Hematopoietic multipotent progenitor cell (in vitro differentiated cells): ENCODE results near the gene RCOR3. TPM values are rescaled to one million over a fixed set of nuclear protein-coding genes. Genes with fewer than 3 reads are reported as not detected.
A peak's percentile ranks its signal among the peaks of the same experiment; 100 is the strongest.
"Not testable (repeated sequence)": the region's sequence is repeated elsewhere in the genome, so short reads cannot be mapped to it uniquely, and the experiment has no call there.

Experiments used
- DNase-seq, 3 donors: peaks; one replicate each; pipeline ENCODE4 v3.0.0-alpha.2; 2011 to 2015; ENCODE audit warnings: low read depth in 2 of 3, low spot score in 2 of 3
- total RNA-seq: library from RNA; depleted of rRNA; stranded (reverse); fragments of >200 nt; gene quantifications from one replicate; pipeline ENCODE4 v1.2.3, GENCODE V29; 2012

The RCOR3 gene
- 25.3 TPM for total RNA-seq

DNA sequence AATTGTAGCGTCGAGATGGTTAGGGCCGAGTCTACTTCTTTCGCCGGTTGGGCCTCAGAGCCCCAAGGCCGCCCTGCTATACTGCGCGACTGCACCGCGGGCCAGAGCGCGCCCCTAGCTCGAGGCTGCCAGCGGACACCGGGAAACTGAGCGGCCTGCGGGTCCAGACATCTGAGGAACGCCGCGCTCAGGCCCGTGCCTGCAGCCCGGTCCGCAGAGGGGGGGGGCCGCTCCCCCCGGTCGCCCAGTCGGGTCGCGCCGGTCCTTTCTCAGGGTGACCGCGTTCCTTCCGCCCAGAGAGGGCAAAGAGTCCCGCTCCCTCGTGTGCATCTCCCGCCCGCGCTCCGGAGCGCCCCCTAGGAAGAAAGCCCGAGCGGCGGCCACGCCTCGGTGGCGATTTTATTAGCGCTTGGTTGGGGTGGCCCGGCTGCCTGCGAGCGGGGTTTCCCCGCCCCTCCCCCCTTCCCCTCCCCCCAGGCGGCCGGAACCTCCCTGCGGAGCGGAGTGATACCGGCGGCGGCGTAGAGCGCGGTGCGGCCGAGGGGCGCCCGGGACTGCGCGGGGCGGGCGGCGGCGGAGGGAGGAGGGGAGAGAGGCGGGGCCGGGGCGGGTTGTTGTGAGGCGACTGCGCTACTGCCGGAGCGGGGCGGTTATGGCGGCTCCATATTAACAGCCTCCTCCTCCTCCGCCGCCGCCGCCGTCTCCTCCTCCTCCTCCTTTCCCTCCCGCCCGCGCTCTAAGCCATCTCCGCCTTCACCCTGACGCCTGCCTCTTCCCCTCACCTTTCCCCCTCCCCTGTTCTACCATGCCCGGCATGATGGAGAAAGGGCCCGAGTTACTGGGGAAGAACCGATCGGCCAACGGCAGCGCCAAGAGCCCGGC, at the start of gene RCOR3:
Gene RCOR3 (plus strand): TSS at position 611 of the 882 bp plus-strand sequence. CDS start 195 bp downstream, at position 806.
- DNase-seq: peak; percentile 76 to 91 (median 90)

DNA sequence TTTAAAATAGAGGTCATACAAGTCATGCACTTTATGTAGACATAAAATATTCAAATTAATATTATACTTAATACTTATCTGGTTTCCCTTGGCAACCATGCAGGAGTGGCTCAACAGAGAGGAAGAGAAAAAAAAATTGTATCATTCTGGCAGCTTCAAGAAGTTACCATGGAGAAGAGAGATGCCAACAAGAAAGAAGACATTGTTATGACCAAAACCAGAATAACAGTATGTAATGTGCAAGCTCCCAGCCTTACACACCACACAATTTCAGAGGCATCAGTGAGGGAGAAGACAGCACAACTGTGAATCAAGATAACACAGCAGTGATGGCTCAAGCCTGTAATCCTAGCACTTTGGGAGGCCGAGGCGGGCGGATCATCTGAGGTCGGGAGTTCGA, 49.1 kb upstream of the RCOR3 start:
- no peak for DNase-seq

DNA sequence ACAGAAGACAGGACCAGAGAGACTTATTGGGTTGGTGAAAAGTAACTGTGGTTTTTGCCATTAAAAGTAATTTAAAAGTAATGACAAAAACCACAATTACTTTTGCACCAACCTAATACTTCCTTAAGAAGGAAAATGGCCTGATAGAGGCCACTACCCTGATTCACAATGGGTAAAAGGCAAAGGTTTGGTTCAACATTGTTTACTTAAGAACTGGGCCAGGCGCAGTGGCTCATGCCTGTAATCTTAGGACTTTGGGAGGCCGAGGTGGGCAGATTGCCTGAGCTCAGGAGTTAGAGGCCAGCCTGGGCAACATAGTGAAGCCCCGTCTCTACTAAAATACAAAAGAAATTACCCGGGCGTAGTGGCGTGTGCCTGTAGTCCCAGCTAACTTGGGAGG, 48.2 kb upstream of the RCOR3 start:
- no peak for DNase-seq

DNA sequence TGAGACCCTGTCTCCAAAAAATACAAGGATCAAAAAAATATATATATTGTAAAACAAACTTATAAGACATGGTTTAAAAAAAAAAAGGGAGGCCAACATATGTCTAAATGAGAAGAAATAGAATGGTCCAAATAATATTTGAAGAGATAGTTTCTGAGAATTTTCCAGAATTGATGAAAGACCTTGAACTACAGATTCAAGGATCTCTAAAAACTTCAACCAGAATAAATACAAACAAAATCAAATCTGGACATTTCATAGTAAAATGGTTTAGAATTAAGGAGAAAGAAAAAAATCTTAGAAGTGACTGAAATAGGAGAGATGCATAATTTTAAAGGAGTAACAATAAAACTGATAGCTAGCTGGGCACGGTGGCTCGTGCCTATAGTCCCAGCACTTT, 45.5 kb upstream of the RCOR3 start:
- DNase-seq: no peak

DNA sequence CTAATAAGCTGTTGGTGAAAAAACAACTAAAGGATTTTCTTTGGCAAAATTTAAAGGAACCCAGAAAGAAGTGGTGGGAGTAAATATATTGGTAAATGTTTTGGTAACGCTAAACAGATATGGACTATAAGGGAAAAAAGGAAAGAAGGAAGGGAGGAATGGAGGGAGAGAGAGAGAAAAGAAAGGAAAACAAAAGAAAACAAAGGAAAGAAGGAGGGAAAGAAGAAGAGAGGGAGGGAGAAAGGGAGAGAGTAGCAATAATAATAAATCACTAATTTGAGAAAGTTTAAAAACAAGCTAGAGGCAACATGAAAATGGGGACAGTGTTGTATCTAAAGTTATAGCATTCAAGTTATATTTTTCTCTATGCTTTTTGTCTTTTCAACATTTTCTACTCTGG, 43.6 kb upstream of the RCOR3 start:
- DNase-seq: no peak

DNA sequence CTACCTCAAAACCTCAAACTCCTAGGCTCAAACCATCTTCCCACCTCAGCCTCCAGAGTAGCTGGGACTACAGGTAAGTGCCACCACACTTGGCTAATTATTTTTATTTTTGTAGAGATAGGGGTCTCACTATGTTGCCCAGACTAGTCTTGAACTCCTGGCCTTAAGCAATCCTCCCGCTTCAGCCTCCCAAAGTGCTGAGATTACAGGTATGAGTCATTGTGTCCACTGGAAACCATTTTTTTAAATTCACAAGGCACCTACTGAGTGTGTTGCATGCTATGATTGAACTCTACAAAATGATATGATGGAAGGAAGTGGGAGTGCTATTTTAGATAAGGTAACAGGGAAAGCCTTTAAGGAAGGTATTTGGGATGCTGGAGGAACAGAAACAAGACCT, 41.8 kb upstream of the RCOR3 start:
- no peak for DNase-seq

DNA sequence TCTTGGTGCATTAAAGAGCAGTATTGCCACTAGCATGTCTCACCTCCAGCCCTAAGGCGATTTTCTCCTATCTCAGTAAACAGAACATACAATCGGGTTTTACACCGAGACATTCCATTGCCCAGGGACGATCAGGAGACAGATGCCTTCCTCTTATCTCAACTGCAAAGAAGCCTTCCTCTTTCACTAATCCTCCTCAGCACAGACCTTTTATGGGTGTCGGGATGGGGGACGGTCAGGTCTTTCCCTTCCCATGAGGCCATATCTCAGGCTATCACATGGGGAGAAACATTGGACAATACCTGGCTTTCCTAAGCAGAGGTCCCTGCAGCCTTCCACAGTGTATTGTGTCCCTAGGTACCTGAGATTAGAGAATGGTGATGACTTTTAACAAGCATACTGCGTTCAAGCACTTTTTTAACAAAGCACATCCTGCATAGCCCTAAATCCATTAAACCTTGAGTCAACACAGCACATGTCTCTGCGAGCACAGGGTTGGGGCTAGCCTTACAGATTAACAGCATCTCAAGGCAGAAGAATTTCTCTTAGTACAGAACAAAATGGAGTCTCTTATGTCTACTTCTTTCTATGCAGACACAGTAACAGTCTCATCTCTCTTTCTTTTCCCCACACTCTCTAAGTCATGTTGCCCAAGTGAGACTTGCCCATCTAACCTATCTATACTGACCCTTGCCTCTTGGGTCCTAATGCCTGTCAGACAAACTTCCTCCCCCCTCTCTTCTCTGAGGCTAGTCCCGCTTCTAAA, 36.5 kb upstream of the RCOR3 start:
- DNase-seq: not testable (repeated sequence)

DNA sequence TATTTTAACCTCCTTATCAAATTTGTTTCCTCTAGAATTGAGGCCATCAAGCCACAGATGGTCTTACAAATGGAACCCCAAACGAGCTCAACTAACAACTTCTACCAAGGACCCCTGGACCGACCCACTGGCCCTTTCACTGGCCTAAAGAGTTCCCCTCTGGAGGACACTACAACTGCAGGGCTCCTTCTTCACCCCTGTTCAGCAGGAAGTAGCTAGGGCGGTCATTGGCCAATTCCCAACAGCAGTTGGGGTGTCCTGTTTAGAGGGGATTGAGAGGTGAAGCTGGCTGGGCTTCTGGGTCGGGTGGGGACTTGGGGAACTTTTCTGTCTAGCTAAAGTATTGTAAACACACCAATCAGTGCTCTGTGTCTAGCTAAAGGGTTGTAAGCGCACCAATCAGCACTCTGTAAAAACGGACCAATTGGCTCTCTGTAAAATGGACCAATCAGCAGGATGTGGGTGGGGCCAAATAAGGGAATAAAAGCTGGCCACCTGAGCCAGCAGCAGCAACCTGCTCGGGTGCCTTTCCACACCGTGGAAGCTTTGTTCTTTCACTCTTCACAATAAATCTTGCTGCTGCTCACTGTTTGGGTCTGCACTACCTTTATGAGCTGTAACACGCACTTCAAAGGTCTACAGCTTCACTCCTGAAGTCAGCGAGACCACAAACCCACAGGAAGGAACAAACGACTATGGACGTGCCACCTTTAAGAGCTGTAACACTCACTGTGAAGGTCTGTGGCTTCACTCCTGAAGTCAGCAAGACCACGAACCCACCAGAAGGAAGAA, 30.4 kb upstream of the RCOR3 start:
- DNase-seq: peak; percentile 17 to 63 (median 17)

DNA sequence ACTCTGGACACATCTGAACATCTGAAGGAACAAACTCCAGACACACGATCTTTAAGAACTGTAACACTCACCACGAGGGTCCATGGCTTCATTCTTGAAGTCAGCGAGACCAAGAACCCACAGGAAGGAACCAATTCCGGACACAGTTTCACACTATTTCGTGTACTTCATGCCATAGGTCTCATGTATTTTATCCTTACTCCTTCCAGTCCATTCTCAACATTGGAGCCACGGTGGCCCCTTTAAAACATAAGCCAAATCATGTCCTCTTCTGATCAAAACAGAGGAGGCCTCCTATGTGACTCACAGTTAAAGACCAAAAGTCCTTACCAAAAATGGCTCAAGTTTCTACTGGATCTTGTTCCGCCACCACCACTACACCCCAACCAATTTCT, 29.8 kb upstream of the RCOR3 start:
- peak in 2 of 3 donors; percentile 9 to 16 for DNase-seq

DNA sequence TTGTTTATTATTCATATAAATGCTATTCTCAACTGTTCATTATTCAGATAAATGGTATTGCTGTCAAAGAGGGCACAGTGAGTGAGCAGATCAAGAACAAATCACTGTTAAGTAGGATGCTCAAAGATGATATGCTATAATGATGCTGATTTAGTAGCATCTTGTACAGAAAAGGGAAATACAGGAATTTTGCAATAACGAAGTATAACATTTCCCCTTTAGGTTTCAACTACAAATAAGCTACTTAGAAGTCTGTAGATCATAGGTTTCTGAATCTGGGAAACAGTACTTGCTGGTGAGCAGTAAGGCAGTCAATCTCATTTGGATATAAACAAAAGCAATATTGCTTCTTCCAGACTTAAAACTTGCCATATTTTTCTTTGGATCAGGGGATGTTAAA, 27.3 kb upstream of the RCOR3 start:
- no peak for DNase-seq

DNA sequence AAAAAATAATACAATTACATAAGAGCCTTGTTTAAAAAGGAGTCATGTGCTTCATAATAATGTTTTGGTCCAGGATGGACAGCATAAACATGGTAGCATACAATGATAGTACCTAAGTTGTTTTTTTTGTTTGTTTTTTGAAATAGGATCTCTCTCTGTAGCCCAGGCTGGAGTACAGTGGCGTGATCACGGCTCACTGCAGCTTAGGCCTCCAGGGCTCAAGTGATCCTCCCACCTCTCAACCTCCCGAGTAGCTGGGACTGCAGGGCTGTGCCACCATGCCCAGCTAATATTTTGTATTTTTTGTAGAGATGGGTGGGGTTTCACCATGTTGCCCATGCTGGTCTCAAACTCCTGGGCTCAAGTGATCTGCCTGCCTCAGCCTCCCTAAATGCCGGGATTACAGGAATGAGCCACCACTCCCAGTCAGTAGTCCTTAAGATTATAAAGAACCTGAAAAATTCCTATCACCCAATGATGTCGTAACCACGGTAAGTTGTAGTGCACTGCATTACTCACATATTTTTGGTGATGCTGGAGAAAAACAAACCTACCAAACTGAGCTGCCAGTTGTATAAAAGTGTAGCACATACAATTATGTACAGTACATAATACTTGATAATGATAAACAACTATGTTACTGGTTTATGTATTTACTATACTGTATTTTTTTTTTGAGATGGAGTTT, 22.4 kb upstream of the RCOR3 start:
- no peak for DNase-seq

DNA sequence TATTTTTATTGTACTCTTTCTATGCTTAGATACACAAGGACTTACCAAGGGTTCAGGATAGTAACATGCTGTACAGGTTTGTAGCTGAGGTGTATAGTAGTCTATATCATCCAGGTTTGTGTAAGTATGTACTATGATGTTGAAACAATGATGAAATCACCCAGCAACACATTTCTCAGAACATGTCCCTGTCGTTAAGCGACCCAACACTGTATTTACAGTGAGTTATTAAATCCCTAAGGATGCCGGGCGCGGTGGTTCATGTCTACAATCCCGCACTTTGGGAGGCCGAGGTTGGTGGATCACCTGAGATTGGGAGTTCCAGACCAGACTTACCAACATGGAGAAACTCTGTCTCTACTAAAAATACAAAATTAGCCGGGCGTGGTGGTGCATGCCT, 21.6 kb upstream of the RCOR3 start:
- no peak for DNase-seq

DNA sequence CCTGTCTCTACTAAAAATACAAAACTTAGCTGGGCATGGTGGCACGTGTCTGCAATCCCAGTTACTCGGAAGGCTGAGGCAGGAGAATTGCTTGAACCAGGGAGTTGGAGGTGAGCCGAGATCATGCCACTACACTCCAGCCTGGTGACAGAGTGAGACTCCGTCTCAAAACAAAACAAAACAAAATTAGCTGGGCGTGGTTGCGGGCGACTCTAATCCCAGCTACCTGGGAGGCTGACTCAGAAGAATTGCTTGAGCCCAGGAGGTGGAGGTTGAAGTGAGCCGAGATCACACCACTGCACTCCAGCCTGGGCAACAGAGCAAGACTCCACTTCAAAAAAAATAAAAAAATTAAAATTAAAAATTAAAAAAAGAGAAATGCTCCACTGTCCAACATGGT, 18.6 kb upstream of the RCOR3 start:
- DNase-seq: not testable (repeated sequence)

DNA sequence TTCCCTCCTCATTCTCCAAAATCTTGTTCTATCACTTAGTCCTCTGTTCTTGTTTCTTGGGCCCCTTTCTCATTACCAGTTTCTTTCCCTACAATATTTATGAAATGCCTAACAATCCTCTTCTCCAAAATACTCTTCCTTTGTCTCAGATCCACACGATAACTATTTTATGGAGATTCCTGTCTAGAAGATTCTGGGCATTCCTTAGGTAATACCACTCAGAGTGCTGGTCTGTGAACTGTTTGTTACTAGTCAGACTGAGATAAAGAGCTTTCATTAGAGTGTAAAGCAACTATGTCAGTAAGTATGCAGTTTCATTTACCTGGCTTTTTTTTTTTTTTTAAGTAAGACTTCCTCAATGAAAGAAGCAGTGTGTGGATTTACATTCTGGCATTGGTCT, 18.1 kb upstream of the RCOR3 start:
- no peak for DNase-seq

DNA sequence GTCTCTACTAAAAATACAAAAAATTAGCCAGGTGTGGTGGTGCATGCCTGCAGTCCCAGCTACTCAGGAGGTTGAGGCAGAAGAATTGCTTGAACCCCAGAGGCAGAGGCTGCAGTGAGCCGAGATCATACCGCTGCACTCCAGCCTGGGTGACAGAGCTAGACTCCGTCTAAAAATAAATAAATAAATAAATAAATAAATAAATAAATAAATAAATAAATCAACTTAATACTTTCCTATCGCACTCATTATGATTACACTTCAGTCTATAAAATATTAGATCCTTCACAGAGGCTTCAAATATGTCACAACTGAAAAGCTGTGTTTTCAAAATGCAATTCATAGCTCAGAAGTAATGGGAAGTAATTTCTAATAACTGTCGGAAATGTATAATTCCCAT, 15.5 kb upstream of the RCOR3 start:
- DNase-seq: not testable (repeated sequence)

DNA sequence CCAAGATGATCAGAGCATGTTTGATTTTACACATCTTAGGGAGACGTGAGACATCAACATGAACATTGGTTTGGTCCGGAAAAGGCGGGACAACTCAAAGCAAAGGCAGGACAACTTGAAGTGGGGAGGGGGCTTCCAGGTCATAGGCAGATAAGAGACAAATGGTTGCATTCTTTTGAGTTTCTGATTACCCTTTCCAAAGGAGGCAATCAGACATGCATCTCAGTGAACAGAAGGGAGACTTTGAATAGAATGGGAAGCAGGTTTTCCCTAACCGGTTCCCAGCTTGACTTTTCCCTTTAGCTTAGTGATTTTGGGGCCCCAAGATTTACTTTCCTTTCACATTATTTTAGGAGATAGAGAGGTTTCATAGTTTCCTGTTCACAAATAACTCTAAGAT, 12.6 kb upstream of the RCOR3 start:
- not testable (repeated sequence) for DNase-seq

DNA sequence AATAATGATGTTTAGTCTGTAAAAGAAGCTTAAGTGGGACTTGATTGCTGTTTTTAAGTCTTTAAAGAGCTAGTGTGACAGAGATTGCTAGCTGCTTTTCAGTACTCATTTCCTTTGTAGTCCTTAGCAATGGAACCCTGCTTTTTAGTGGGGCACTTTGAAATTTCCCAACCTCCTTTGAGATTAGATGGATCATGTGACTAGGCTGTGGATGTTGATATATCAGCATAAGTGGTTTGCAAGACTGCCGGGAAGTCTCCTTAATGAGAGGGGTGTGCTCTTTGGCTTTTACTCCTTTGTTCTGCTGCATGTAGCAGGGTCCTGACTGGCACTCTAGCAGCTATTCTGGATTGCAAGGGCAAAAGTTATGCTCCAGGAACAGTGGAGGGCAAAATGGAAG, 11.2 kb upstream of the RCOR3 start:
- no peak for DNase-seq

DNA sequence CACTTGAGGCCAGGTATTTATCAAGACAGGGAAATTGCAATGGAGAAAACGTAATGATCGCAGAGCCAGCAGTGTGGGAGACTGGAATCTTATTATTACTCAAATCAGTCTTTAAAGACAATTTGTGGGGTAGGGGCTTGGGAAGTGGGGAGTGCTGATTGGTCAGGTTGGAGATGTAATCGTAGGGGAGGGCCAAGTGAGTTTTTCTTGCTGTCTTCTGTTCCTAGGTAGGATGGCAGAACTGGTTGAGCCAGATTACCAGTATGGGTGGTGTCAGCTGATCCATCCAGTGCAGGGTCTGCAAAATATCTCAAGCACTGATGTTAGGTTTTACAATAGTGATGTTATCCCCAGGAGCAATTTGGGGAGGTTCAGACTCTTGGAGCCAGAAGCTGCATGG, 9.6 kb upstream of the RCOR3 start:
- not testable (repeated sequence) for DNase-seq

DNA sequence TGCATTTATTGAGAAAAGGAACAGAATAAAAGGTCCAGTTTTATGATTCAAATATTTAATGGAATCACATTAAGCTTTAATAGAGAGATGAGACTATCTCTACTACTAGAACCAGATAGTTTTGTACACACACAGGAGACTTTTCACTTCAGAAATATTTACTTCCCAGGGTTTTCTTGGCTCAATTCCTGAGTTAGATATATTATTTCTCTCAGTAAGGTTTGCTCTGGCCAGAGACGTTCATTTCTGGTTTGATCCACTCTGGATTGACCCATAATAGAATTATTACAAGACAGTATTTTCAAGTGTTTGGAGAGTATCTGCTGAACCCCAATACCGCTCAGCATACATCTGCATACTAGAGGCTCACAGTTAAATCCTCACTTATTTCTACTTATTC, 1.3 kb upstream of the RCOR3 start:
- DNase-seq: no peak

DNA sequence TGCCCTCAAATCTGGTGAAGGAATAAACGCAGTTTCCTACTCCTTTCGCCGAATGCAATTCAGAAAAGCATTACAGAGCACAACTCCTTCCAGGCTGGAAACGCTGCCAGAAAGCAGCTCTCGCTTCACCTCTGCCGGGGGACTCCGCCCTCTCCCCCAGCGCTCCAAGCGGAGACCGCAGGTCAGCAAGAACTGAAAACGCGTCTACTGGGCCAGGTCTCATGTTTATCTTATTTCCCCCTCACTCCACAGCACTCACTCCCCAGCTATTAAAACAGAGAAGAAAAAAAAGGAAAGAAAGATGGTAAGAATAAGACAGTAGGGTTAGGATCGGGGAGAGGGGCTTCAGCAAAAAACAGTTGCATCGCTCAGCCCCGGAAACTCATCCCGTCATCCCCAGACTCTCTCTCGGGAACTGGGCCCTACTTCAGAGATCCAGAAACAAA, 833 bp upstream of the RCOR3 start:
- DNase-seq: peak in 2 of 3 donors; percentile 84 to 92
